Activated CD4-positive, alpha-beta T cell treated with anti-CD3 and anti-CD28 coated beads, Interleukin-2, Interleukin-4, amounts not matched to agents 100 ng/mL and 50 ng/mL, durations not matched to agents 16 hours and 8 hours (primary cell): ENCODE measurements around the gene KCTD13.
A peak's percentile ranks its signal among the peaks of the same experiment; 100 is the strongest.
"Not testable (repeated sequence)": the region's sequence is repeated elsewhere in the genome, so short reads cannot be mapped to it uniquely, and the experiment has no call there.

Experiments used
- DNase-seq: peaks from one replicate; pipeline ENCODE4 v3.0.0-alpha.2; 2020; ENCODE audit warnings: low spot score

KCTD13 gene

GRCh38 chr16:29943846-29944799 lies 18.1 kb upstream of the KCTD13 start:
- no peak for DNase-seq

- DNase-seq = no peak
Measured at GRCh38 chr16:29940656-29941055, 14.6 kb upstream of the KCTD13 start.

- DNase-seq = not testable (repeated sequence)
Measured at GRCh38 chr16:29931750-29932149, 5.7 kb upstream of the KCTD13 start.

GRCh38 chr16:29927070-29927905 lies 1.3 kb upstream of the KCTD13 start:
- DNase-seq = no peak

- no peak for DNase-seq
Measured at GRCh38 chr16:29926711-29927052, 656 bp upstream of the KCTD13 start.

- peak; percentile 9 for DNase-seq
Measured at GRCh38 chr16:29925105-29925756, 795 bp downstream of the KCTD13 start.

- DNase-seq = no peak
Measured at GRCh38 chr16:29922986-29923501, 3.0 kb downstream of the KCTD13 start.

GRCh38 chr16:29922326-29922725 lies 3.7 kb downstream of the KCTD13 start:
- DNase-seq = no peak

- no peak for DNase-seq
Measured at GRCh38 chr16:29921034-29921385, 5.0 kb downstream of the KCTD13 start.

GRCh38 chr16:29920288-29921033 lies 5.6 kb downstream of the KCTD13 start:
- DNase-seq = no peak

- no peak for DNase-seq
Measured at GRCh38 chr16:29916979-29917378, 9.0 kb downstream of the KCTD13 start.

- DNase-seq = no peak
Measured at GRCh38 chr16:29915590-29916247, 10.3 kb downstream of the KCTD13 start.

- no peak for DNase-seq
Measured at GRCh38 chr16:29913514-29913913, 12.5 kb downstream of the KCTD13 start.

GRCh38 chr16:29912087-29912486 lies 13.9 kb downstream of the KCTD13 start:
- no peak for DNase-seq

GRCh38 chr16:29911676-29912010 lies 14.4 kb downstream of the KCTD13 start:
- no peak for DNase-seq

GRCh38 chr16:29910819-29911675 lies 15.0 kb downstream of the KCTD13 start:
- no peak for DNase-seq

- DNase-seq = not testable (repeated sequence)
Measured at GRCh38 chr16:29909851-29910250, 16.2 kb downstream of the KCTD13 start.

GRCh38 chr16:29909391-29909790 lies 16.6 kb downstream of the KCTD13 start:
- DNase-seq = no peak

- no peak for DNase-seq
Measured at GRCh38 chr16:29908719-29909220, 17.3 kb downstream of the KCTD13 start.

GRCh38 chr16:29907973-29908372 lies 18.1 kb downstream of the KCTD13 start:
- DNase-seq = no peak
